Brain microvascular endothelial cell (primary cell): ENCODE results near the gene PDZD7.
A peak's percentile ranks its signal among the peaks of the same experiment; 100 is the strongest.

Experiments
- DNase-seq: peaks from one replicate; pipeline ENCODE4 v3.0.0-alpha.2; 2020
- H3K27ac ChIP-seq: fragments of 250-450 bp; sonication (Bioruptor Pico); 2 replicates; pipeline ENCODE4 v1.5.1; 2020; ENCODE audit warnings: mild to moderate bottlenecking, moderate library complexity
- H3K27me3 ChIP-seq: fragments of 250-450 bp; sonication (Bioruptor Pico); replicated peaks from 2 replicates; pipeline ENCODE4 v1.5.1; 2020; ENCODE audit warnings: mild to moderate bottlenecking
- H3K36me3 ChIP-seq: fragments of 250-450 bp; sonication (Bioruptor Pico); replicated peaks from 2 replicates; pipeline ENCODE4 v1.5.1; 2020; ENCODE audit warnings: mild to moderate bottlenecking
- H3K4me3 ChIP-seq: 2 replicates; pipeline ENCODE4 v1.5.1; 2011; ENCODE audit warnings: low read depth, mild to moderate bottlenecking, control low read depth, low read length, moderate library complexity
- CTCF ChIP-seq: IDR thresholded peaks from 2 replicates; pipeline ENCODE4 v1.5.1; 2011; ENCODE audit warnings: low read depth, mild to moderate bottlenecking, moderate library complexity, low read length, control low read depth, inconsistent platforms; ENCODE audit errors: missing control alignments
- in situ Hi-C: cut with HindIII; loops from 2 replicates; pipeline ENCODE4 v1.10.0; 2017; ENCODE audit warnings: low sequenced_read_pairs, low pct_ligation_motif_present

PDZD7 gene

GRCh38 chr10:101032637-101033224 is 1.8 kb upstream of the PDZD7 start:
- in situ Hi-C loops = no loop called here
- TF ChIP-seq CTCF = no peak
- H3K36me3 ChIP-seq = peaks cover 29% of the 10 kb centered on the region
- peak; percentile 84 for DNase-seq
- H3K27ac ChIP-seq = peak overlapping the region; percentile 98
- peak overlapping the region; percentile 82 for H3K4me3 ChIP-seq
- no peaks in the 10 kb centered on the region for H3K27me3 ChIP-seq

- Histone ChIP-seq H3K27me3 (no peaks in the 10 kb centered on the region), H3K4me3 (peak overlapping the region; percentile 82), H3K36me3 (peaks cover 22% of the 10 kb centered on the region), H3K27ac (peak overlapping the region; percentile 98)
- in situ Hi-C loops = no loop called here
- DNase-seq = peak; percentile 54
- TF ChIP-seq CTCF = no peak
These were observed 1.1 kb upstream of the PDZD7 start for GRCh38 chr10:101031796-101032636.

GRCh38 chr10:101030496-101031127 is 317 bp downstream of the PDZD7 start:
- H3K36me3 ChIP-seq = peaks cover 9% of the 10 kb centered on the region
- DNase-seq = no peak
- in situ Hi-C loops = no loop called here
- H3K4me3 ChIP-seq = peak overlapping the region; percentile 82
- no peak for TF ChIP-seq CTCF
- H3K27me3 ChIP-seq = no peaks in the 10 kb centered on the region
- H3K27ac ChIP-seq = no peak overlapping the region

- Histone ChIP-seq H3K27ac (no peak overlapping the region), H3K4me3 (no peak overlapping the region), H3K27me3 (no peaks in the 10 kb centered on the region), H3K36me3 (peaks cover under 1% of the 10 kb centered on the region)
- peak; percentile 50 for TF ChIP-seq CTCF
- in situ Hi-C loops = no loop called here
- DNase-seq = no peak
These were observed 1.2 kb downstream of the PDZD7 start for GRCh38 chr10:101029520-101030295.

GRCh38 chr10:101028446-101029337 is 2.2 kb downstream of the PDZD7 start:
- no peak for TF ChIP-seq CTCF
- in situ Hi-C loops = no loop called here
- DNase-seq = no peak
- Histone ChIP-seq H3K27me3 (no peaks in the 10 kb centered on the region), H3K27ac (no peak overlapping the region), H3K4me3 (no peak overlapping the region), H3K36me3 (no peaks in the 10 kb centered on the region)
